HG02973 (cell line): ENCODE results near the gene GPALPP1.
"Not testable (repeated sequence)": the region's sequence is repeated elsewhere in the genome, so short reads cannot be mapped to it uniquely, and the experiment has no call there.

Experiments used
- ATAC-seq: cut with Tn5 transposase; IDR thresholded peaks from one replicate; pipeline ENCODE4 v1.9.1; 2021; ENCODE audit warnings: moderate library complexity; ENCODE audit not compliant: unreplicated experiment

The GPALPP1 gene

GRCh38 chr13:45004096-45004495 is 14.8 kb downstream of the GPALPP1 start:
- ATAC-seq, result no peak

GRCh38 chr13:45007225-45007624 is 17.9 kb downstream of the GPALPP1 start:
- ATAC-seq, result no peak

DNA sequence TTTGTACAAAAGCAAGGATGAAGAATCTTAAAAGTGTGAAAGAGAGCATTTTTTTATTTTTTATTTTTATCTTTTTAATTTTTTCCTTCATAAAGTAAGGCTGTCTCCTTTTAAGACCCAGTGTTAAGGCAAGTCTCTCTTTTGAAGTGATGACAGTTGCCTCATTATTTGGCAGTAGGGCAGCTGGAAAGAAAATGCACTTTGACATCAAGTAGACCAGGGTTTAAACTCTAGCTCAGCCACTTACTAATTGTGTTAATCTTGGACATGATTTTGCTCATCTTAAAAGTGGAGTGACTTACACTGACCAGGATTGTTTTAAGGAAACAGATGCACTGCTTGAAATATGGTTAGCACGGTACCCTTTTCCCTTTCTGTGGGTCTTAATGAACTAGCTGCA is 18.5 kb downstream of the GPALPP1 start:
- ATAC-seq, result no peak

- no peak for ATAC-seq
Measured at GRCh38 chr13:45011198-45011597, 21.9 kb downstream of the GPALPP1 start.

DNA sequence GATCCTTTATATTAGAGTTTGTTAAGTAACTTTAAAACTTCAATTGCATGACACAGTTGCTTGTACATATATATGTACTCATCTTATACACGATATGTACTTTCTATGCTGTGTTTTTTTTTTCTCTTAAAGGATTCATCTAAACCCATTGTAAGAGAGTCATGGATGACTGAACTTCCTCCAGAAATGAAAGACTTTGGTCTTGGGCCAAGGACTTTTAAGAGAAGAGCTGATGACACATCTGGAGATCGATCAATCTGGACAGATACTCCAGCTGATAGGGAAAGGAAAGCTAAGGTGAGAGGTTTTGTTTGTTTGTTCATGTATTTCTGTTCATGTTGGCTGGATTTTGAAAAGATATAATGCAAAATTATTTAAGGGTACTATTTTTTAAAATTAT is 26.0 kb downstream of the GPALPP1 start:
- no peak for ATAC-seq

DNA sequence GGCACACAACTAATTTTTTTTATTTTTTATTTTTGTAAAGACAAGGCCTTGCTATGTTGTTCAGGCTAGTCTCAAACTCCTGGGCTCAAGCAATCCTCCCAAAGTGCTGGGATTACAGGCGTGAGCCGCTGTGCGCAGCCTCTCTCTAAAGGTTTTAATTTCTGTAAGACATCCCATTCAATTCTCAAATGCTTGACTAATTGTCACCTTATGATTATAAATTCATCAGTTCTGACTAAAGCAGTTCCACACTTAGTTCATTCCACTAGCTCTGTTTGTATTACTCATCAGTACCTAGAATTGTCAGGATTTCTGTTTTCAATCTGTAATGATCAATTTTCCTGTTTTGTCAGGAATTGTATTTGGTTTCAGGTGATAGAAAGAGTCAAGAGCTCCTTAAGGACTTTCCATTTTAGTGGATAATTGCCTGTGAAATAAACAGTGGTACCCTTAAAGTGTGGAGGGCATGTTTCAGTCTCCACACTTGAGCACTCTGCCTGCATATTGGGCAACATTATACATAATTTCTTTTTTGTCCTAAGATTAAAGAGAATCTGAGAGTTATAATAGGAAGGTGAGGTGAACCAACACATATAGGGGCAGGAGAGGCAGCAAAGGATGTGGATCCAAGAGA is 27.6 kb downstream of the GPALPP1 start:
- no peak for ATAC-seq

DNA sequence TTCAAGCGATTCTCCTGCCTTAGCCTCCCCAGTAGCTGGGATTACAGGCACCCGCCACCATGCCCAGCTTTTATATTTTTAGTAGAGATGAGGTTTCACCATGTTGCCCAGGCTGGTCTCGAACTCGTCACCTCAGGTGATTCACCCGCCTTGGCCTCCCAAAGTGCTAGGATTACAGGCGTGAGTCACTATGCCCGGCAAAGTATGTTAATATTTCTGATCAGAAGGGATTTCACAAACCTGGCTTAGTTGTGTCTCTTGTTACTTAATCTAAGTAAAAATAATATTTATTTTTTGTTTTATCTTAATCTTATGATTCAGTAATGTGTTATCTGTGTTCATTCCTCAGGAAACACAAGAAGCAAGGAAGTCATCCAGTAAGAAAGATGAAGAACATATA is 30.6 kb downstream of the GPALPP1 start:
- ATAC-seq, result not testable (repeated sequence)

- ATAC-seq, result no peak
Measured at GRCh38 chr13:45021250-45021649, 31.9 kb downstream of the GPALPP1 start.

DNA sequence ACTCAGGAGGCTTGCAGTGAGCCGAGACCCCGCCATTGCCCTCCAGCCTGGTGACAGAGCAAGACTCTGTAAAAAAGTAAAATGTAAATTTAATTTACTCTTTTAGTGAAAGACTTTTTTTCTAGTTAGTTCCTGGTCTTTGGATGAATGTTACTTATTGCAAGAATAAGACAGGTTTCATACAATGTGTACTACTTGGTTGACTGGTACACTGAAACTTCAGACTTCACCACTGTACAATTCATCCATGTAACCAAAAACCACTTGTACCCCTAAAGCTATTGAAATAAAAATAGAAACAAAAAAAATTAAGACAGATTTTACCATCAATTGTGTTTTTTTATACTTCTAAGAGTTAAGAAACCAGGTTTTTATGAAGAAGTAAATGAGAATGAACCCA is 35.5 kb downstream of the GPALPP1 start:
- no peak for ATAC-seq

- no peak for ATAC-seq
Measured at GRCh38 chr13:45034342-45034741, 45.0 kb downstream of the GPALPP1 start.

- no peak for ATAC-seq
Measured at GRCh38 chr13:45036206-45036605, 46.9 kb downstream of the GPALPP1 start.

DNA sequence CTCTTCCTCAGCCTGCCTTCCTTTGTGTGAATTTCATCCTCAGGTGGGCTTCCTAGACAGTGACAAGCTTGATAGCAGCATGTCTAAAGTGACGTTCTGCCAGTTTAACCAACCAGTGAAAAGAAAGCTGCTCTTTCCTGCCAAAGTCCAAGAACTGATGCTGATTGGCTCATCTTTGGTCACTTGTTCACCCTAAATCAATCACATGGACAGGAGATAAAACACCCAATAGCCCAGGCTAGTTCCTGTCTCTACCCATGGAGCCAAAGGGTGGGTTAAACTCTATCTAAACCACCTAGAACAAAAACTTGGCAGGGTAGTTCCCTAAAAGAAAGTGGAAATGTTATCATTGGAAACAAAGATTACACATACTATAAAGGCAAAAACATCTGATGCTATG is 50.8 kb downstream of the GPALPP1 start:
- ATAC-seq, result no peak

GRCh38 chr13:45040622-45041021 is 51.3 kb downstream of the GPALPP1 start:
- ATAC-seq, result no peak

DNA sequence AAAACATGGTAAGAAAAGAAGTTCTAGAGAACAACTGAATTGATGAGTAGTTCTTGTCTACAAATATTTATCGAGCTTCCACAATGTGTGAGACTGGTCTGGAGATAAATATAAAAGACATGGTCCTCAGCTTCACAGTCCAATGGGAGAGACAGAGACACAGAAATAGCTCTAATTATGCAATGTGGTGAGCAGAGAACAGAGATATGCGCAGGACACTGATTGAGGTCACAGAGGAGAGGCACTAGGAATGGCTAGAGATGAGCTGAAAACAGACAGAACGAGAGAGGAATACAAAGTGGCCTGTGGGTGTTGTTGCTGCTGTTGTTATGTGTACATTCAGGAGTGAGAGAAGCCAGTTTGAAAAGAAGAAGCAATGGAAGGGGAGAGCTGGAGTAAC is 53.2 kb downstream of the GPALPP1 start:
- ATAC-seq, result no peak

GRCh38 chr13:45046445-45046844 is 57.1 kb downstream of the GPALPP1 start:
- no peak for ATAC-seq

DNA sequence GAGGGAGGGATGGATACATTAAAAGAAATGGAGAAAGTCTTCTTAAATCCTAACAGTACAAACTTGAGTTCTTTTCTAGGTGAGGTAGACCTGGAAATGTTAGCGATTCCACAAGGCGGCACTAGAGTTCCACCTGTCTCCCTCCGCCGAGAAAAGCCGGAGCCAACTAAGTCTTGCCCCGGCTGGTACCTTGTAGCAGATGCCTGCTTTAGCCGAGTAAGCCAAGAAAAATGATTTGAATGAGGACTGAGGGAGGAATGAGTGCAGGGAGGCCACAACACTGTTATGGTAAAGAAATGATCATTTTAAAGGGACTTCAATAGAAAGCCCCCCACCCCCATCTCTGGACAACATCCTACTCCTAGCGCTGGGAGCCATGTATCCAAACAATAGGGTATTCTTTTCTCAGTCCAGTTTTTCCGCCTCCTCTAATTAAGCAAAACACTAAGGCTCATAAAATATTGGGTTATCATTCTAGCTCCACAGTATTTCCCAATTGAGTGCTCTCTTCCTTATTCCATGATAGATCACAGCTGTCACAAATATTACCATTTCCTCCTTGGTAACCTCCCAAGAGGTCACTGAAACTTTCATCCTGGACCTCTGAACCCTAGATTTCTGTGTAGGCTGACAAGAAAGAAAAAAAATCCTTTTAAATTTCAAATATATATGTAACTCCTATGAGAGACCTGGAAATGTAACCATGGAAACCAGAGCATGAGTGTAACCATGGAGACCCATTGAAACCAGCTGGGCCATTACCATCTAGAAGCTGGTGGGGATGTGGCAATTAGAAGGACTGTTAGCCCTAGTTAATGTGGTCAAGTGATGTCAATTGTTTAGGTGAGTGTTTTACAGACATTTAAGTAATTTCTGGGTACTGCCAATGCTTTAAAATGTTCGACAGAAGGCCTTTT is 58.3 kb downstream of the GPALPP1 start:
- ATAC-seq, result peak; percentile 69

GRCh38 chr13:45048890-45049407 is 59.6 kb downstream of the GPALPP1 start:
- ATAC-seq, result no peak

GRCh38 chr13:45049478-45049877 is 60.1 kb downstream of the GPALPP1 start:
- ATAC-seq, result no peak

GRCh38 chr13:45051315-45051714 is 62.0 kb downstream of the GPALPP1 start:
- ATAC-seq, result no peak

DNA sequence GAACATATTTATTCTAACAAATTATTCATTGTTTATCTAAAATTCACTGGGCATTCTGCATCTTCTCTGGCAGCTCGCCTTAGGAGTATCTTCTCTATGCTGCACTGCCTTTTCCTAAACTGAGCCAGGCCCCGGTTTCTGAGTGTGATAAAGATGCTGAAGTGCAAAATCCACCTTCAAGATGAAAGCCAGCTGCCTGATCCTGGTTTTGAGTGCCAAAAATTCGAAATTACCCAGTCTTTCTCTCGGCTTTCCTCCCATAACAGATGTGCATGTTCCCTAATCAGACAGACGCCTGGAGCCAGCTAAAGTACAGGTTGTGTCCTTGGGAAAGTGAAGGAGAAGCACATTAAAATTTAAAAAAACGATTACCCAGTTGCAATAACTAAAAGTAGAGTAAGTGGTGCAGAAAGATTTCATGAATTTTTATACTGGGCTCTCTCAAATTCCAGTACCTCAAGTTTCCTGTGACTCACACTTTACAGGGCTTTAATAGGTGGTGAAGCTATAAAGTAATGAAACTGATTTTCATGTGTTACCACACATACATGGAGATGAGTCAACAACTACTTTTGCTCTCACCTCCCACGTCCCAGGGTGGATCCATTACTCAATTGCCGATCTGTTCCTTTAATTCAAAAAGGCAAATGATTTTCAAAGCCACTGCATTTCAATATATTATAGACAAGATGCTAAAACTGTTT is 66.0 kb downstream of the GPALPP1 start:
- peak; percentile 73 for ATAC-seq

- ATAC-seq, result no peak
Measured at GRCh38 chr13:45055902-45056648, 66.7 kb downstream of the GPALPP1 start.
